Gastrocnemius medialis (tissue), 4 donors: Measurements from ENCODE around the gene NLRC4. TPM values are rescaled to one million over a fixed set of nuclear protein-coding genes. Genes with fewer than 3 reads are reported as not detected.
"Not testable (repeated sequence)": the region's sequence is repeated elsewhere in the genome, so short reads cannot be mapped to it uniquely, and the experiment has no call there.

Source experiments
- ATAC-seq, 2 donors: fragments of 150-250 bp; one replicate each; pipeline ENCODE4 v1.9.1; 2016
- DNase-seq, 2 donors: peaks; one replicate each; pipeline ENCODE4 v3.0.0-alpha.2; 2019
- H3K27ac ChIP-seq, 4 donors: fragments of 200-600 bp; sonication (generic); 1 replicate in 1 of 4; 2 replicates in 3 of 4; pipeline ENCODE4 v1.5.1; 2016 to 2018; ENCODE audit warnings: mild to moderate bottlenecking in 2 of 4, moderate library complexity in 1 of 4
- H3K27me3 ChIP-seq, 3 donors: fragments of 200-600 bp; sonication (generic) in 2 of 3; 1 replicate in 1 of 3; 2 replicates in 2 of 3; pipeline versions ENCODE4 v1.5.1 to v1.6.0; 2016 to 2019; ENCODE audit warnings: mild to moderate bottlenecking in 1 of 3, moderate library complexity in 1 of 3
- H3K36me3 ChIP-seq, 2 donors: fragments of 200-600 bp; sonication (generic) in 1 of 2; one replicate each; pipeline ENCODE4 v1.5.1; 2017 to 2018
- H3K4me1 ChIP-seq, 2 donors: fragments of 200-600 bp; sonication (generic) in 1 of 2; one replicate each; pipeline ENCODE4 v1.5.1; 2016 to 2017; ENCODE audit warnings: mild to moderate bottlenecking in 2 of 2
- H3K4me3 ChIP-seq, 4 donors: fragments of 200-600 bp; sonication (generic) in 3 of 4; 1 replicate in 1 of 4; 2 replicates in 3 of 4; pipeline ENCODE4 v1.5.1; 2016 to 2019; ENCODE audit warnings: mild to moderate bottlenecking in 2 of 4
- H3K9me3 ChIP-seq, 3 donors: fragments of 200-600 bp; sonication (generic) in 2 of 3; 1 replicate in 1 of 3; 2 replicates in 2 of 3; pipeline ENCODE4 v1.5.1; 2016 to 2019
- CTCF ChIP-seq, 5 experiments: fragments of 450-650 bp in 3 of 5; fragments of 200-600 bp in 2 of 5; sonication (generic) in 2 of 5; IDR thresholded peaks in 4 of 5; conservative IDR thresholded peaks in 1 of 5; 1 replicate in 4 of 5; 2 replicates in 1 of 5; pipeline ENCODE4 v1.5.1; 2016 to 2019; ENCODE audit warnings: antibody characterized with exemption in 5 of 5, mild to moderate bottlenecking in 3 of 5, moderate library complexity in 3 of 5
- POLR2A ChIP-seq, 2 donors: fragments of 450-650 bp; IDR thresholded peaks; one replicate each; pipeline ENCODE4 v1.6.1; 2017; ENCODE audit warnings: antibody characterized with exemption in 2 of 2, mild to moderate bottlenecking in 2 of 2, moderate library complexity in 2 of 2
- in situ Hi-C, 4 donors: fragments of 200-750 bp; cut with MboI; loops; one replicate each; pipeline versions ENCODE4 v1.15.0 to v1.8.0; 2017; ENCODE audit warnings: low sequenced_read_pairs in 4 of 4
- intact Hi-C: fragments of 100-400 bp; cut with DNase I; formaldehyde crosslinking; loops from one replicate; pipeline ENCODE4 v1.15.1; 2023; ENCODE audit warnings: low total_unique reads
- total RNA-seq, 4 donors: library from RNA; depleted of rRNA; stranded (reverse); fragments of >200 nt; gene quantifications; one replicate each; pipeline versions ENCODE4 v1.1.0 to v1.2.3, GENCODE V29; 2016

Gene NLRC4
- total RNA-seq, 4 donors from 2014 or later: 0.10 to 0.60 (median 0.23) TPM

- TF ChIP-seq CTCF (IDR thresholded peaks at IDR 0.05 in 4 of 5, conservative IDR thresholded peaks at IDR 0.05 in 1 of 5) (no peak), POLR2A (IDR thresholded peaks at IDR 0.05) (no peak)
- Histone ChIP-seq H3K36me3 (peaks cover 4 to 22% of the 10 kb centered on the region in 2 donors), H3K27me3 (no peaks in the 10 kb centered on the region), H3K9me3 (no peaks in the 10 kb centered on the region), H3K4me3 (no peak overlapping the region), H3K4me1 (no peaks in the 10 kb centered on the region), H3K27ac (no peak overlapping the region)
- ATAC-seq (no peak), DNase-seq (no peak)
- intact Hi-C loops: no loop called here
- in situ Hi-C loops: no loop called here
These were observed 37.2 kb downstream of the NLRC4 start for GRCh38 chr2:32227492-32227891.

GRCh38 chr2:32222966-32223365, 41.7 kb downstream of the NLRC4 start:
- H3K27ac ChIP-seq: no peak overlapping the region
- H3K27me3 ChIP-seq: no peaks in the 10 kb centered on the region
- intact Hi-C loops: no loop called here
- DNase-seq (no peak), ATAC-seq (no peak)
- no peaks in the 10 kb centered on the region for H3K4me1 ChIP-seq
- no peak overlapping the region for H3K4me3 ChIP-seq
- peaks cover 4 to 50% of the 10 kb centered on the region in 2 donors for H3K36me3 ChIP-seq
- in situ Hi-C loops: no loop called here
- TF ChIP-seq CTCF (IDR thresholded peaks at IDR 0.05 in 4 of 5, conservative IDR thresholded peaks at IDR 0.05 in 1 of 5) (no peak), POLR2A (IDR thresholded peaks at IDR 0.05) (no peak)
- H3K9me3 ChIP-seq: no peaks in the 10 kb centered on the region

- Histone ChIP-seq H3K27ac (no peak overlapping the region), H3K4me3 (no peak overlapping the region), H3K36me3 (peaks cover 4 to 44% of the 10 kb centered on the region in 2 donors), H3K9me3 (no peaks in the 10 kb centered on the region), H3K27me3 (no peaks in the 10 kb centered on the region), H3K4me1 (no peaks in the 10 kb centered on the region)
- TF ChIP-seq POLR2A (IDR thresholded peaks at IDR 0.05) (no peak), CTCF (IDR thresholded peaks at IDR 0.05 in 4 of 5, conservative IDR thresholded peaks at IDR 0.05 in 1 of 5) (no peak)
- intact Hi-C loops: no loop called here
- no peak for DNase-seq
- no peak for ATAC-seq
- in situ Hi-C loops: no loop called here
These were observed 44.2 kb downstream of the NLRC4 start for GRCh38 chr2:32220445-32220844.

- Histone ChIP-seq H3K27me3 (no peaks in the 10 kb centered on the region), H3K4me3 (no peak overlapping the region), H3K27ac (no peak overlapping the region), H3K36me3 (peaks cover 0 to 18% of the 10 kb centered on the region in 2 donors), H3K9me3 (no peaks in the 10 kb centered on the region), H3K4me1 (no peaks in the 10 kb centered on the region)
- no peak for TF ChIP-seq CTCF (IDR thresholded peaks at IDR 0.05 in 4 of 5, conservative IDR thresholded peaks at IDR 0.05 in 1 of 5)
- TF ChIP-seq POLR2A (IDR thresholded peaks at IDR 0.05): no peak
- intact Hi-C loops: no loop called here
- in situ Hi-C loops: no loop called here
- ATAC-seq (no peak), DNase-seq (no peak)
These were observed 52.4 kb downstream of the NLRC4 start for GRCh38 chr2:32212295-32212694.

GRCh38 chr2:32210767-32211408, 53.8 kb downstream of the NLRC4 start:
- Histone ChIP-seq H3K36me3 (peaks cover 0 to 21% of the 10 kb centered on the region in 2 donors), H3K9me3 (no peaks in the 10 kb centered on the region), H3K27ac (no peak overlapping the region), H3K27me3 (no peaks in the 10 kb centered on the region), H3K4me1 (no peaks in the 10 kb centered on the region), H3K4me3 (no peak overlapping the region)
- DNase-seq (no peak), ATAC-seq (no peak)
- in situ Hi-C loops (no loop called here), intact Hi-C loops (no loop called here)
- TF ChIP-seq CTCF (IDR thresholded peaks at IDR 0.05 in 4 of 5, conservative IDR thresholded peaks at IDR 0.05 in 1 of 5): no peak
- no peak for TF ChIP-seq POLR2A (IDR thresholded peaks at IDR 0.05)

GRCh38 chr2:32203428-32203827, 61.3 kb downstream of the NLRC4 start:
- intact Hi-C loops: not testable (repeated sequence)

More at GRCh38 chr2:32203428-32203827, 61.3 kb downstream of the NLRC4 start:
- in situ Hi-C loops, H3K4me3 ChIP-seq, H3K27ac ChIP-seq, H3K9me3 ChIP-seq, DNase-seq, H3K4me1 ChIP-seq, H3K27me3 ChIP-seq, ATAC-seq: not testable (repeated sequence)
- peaks cover 0 to 30% of the 10 kb centered on the region in 2 donors for H3K36me3 ChIP-seq
